Measurements from ENCODE around the gene PI16.
A peak's percentile ranks its signal among the peaks of the same experiment; 100 is the strongest.

Gene PI16

DNA sequence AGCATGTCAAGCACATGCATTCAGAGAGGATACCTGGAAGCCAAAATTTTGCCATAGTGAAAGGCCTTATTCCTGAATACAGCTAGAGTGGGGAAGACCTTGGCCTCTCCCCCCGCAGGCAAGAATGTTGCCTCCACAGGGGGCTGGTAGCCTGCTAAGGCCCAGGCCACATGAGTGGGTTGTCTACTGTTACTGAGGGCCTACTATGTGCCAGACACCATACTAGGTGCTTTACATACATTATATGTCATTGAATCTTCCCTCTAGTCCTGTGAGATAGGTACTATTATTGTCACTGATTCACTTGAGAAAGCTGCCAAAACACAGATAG is 642 bp upstream of the PI16 start:
- Histone ChIP-seq H3K27ac (ENCODE audit: insufficient read depth in 1 of 2, low read depth in 1 of 2, low read length in 2 of 2, poor library complexity in 1 of 2, severe bottlenecking in 2 of 2) (no peak overlapping the region), H3K9me3 (ENCODE audit: control extremely low read depth in 1 of 5, control insufficient read depth in 4 of 5, insufficient read depth in 2 of 5, low read depth in 1 of 5, low read length in 4 of 5) (no peaks in the 10 kb centered on the region), H3K27me3 (replicated peaks in 2 of 5; ENCODE audit: control insufficient read depth in 4 of 5, insufficient read depth in 5 of 5, low read length in 4 of 5) (peaks cover 0 to 77% (median 32%) of the 10 kb centered on the region in 5 experiments), H3K36me3 (ENCODE audit: control insufficient read depth in 4 of 4, insufficient read depth in 4 of 4, low read length in 3 of 4) (no peaks in the 10 kb centered on the region), H3K4me3 (ENCODE audit: control insufficient read depth in 1 of 7, extremely low read depth in 1 of 7, insufficient read depth in 4 of 7, low read depth in 2 of 7, low read length in 6 of 7) (no peak overlapping the region), H3K4me1 (ENCODE audit: control extremely low read depth in 1 of 4, control insufficient read depth in 4 of 4, insufficient read depth in 4 of 4, low read length in 3 of 4) (peaks cover 0 to 29% (median 23%) of the 10 kb centered on the region in 4 experiments)
- ChIA-PET CTCF (interaction anchor here (0.7 to 2.5 kb wide), 10 partner anchors 9 to 80 kb away, joined by 3 to 8 read pairs (median 3); partner anchors contain the start of gene PPIL1), POLR2A (interaction anchor here (1.2 to 1.6 kb wide), 3 partner anchors 10 to 42 kb away, joined by 4 to 5 read pairs (median 4); partner anchors contain the start of gene MTCH1)
- WGBS (ENCODE audit: insufficient coverage) = 67% methylated on average over 1 of the region's 1 CpG
- no peak for DNase-seq

DNA sequence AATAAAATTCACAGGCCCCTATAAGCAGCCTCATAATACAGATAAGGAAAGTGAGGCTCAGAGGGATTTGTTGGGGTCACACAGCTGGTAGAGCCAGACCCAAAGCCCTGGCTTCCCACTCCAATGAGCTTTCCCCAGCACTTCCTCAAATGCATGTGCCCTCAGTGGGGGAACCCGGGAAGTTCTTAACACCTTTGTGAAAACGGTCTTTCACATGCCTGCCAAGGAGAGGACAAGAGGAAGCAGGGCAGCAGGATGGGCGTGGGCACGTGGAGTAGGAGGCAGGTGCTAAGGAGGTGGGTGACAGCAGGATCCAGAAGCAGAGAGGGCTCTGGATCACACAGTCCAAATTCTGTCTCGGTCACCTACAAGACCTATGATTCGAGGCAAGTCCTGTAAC is 598 bp downstream of the PI16 start:
- no peak overlapping the region for H3K4me3 ChIP-seq (ENCODE audit: control insufficient read depth in 1 of 7, extremely low read depth in 1 of 7, insufficient read depth in 4 of 7, low read depth in 2 of 7, low read length in 6 of 7)
- ChIA-PET CTCF (interaction anchor here (1.2 to 2.5 kb wide), 5 partner anchors 8 to 63 kb away, joined by 3 to 8 read pairs (median 4); no protein-coding TSS in a partner anchor), POLR2A (interaction anchor here (1.6 kb wide), 1 partner anchor 43 kb away, joined by 5 read pairs; no protein-coding TSS in a partner anchor)
- H3K27ac ChIP-seq (ENCODE audit: insufficient read depth in 1 of 2, low read depth in 1 of 2, low read length in 2 of 2, poor library complexity in 1 of 2, severe bottlenecking in 2 of 2) = no peak overlapping the region
- peaks cover 0 to 29% (median 23%) of the 10 kb centered on the region in 4 experiments for H3K4me1 ChIP-seq (ENCODE audit: control extremely low read depth in 1 of 4, control insufficient read depth in 4 of 4, insufficient read depth in 4 of 4, low read length in 3 of 4)
- H3K9me3 ChIP-seq (ENCODE audit: control extremely low read depth in 1 of 5, control insufficient read depth in 4 of 5, insufficient read depth in 2 of 5, low read depth in 1 of 5, low read length in 4 of 5) = no peaks in the 10 kb centered on the region
- WGBS (ENCODE audit: insufficient coverage) = 31% methylated on average over 5 of the region's 6 CpGs
- DNase-seq = peak in 1 of 3 donors; percentile 25
- no peaks in the 10 kb centered on the region for H3K36me3 ChIP-seq (ENCODE audit: control insufficient read depth in 4 of 4, insufficient read depth in 4 of 4, low read length in 3 of 4)
- peaks cover 0 to 78% (median 30%) of the 10 kb centered on the region in 5 experiments for H3K27me3 ChIP-seq (replicated peaks in 2 of 5; ENCODE audit: control insufficient read depth in 4 of 5, insufficient read depth in 5 of 5, low read length in 4 of 5)

DNA sequence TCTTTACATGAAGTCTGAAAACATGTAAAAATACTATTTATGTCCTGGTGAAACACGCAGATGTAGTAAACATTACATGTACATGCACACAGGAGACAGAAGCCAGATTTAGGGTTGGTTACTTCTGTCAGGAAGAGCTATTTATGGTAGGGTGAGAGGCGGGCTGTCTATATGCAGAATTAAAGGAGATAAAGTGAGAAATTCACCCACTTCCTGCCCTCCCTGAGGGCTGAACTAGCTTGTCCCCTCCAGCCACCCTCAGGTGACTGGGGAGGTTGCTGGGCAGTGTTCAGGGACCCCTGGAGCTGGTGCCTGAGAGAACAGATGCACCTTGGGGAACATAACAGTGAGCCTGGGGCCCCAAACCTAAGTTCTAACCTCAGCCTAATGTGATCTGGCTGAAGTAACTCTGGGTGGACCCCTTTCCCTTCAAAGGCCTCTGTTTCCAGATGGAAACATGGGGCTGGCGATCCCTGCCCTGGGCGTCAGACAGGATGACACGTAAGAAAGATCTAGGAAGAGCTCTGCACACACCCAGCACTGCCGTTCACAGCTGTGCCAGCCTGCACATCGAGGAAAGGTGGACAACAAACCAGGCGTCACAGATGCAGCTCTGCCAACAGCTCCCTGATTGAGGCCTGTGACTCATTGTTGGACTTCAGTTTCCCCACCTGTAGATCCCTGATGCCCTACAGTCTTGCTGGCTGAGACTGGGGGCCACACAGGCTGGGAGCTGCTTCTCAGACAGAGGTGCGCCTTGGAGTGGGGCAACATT is 1.3 kb downstream of the PI16 start:
- ChIA-PET CTCF (interaction anchor here (0.7 to 2.5 kb wide), 6 partner anchors 9 to 66 kb away, joined by 3 to 8 read pairs (median 4); no protein-coding TSS in a partner anchor), POLR2A (interaction anchor here (0.5 to 0.6 kb wide), 2 partner anchors 42 to 275 kb away, joined by 3 read pairs; no protein-coding TSS in a partner anchor)
- Histone ChIP-seq H3K27ac (ENCODE audit: insufficient read depth in 1 of 2, low read depth in 1 of 2, low read length in 2 of 2, poor library complexity in 1 of 2, severe bottlenecking in 2 of 2) (no peak overlapping the region), H3K4me1 (ENCODE audit: control extremely low read depth in 1 of 4, control insufficient read depth in 4 of 4, insufficient read depth in 4 of 4, low read length in 3 of 4) (peaks cover 0 to 29% (median 23%) of the 10 kb centered on the region in 4 experiments), H3K27me3 (replicated peaks in 2 of 5; ENCODE audit: control insufficient read depth in 4 of 5, insufficient read depth in 5 of 5, low read length in 4 of 5) (peaks cover 0 to 78% (median 32%) of the 10 kb centered on the region in 5 experiments), H3K9me3 (ENCODE audit: control extremely low read depth in 1 of 5, control insufficient read depth in 4 of 5, insufficient read depth in 2 of 5, low read depth in 1 of 5, low read length in 4 of 5) (no peaks in the 10 kb centered on the region), H3K4me3 (ENCODE audit: control insufficient read depth in 1 of 7, extremely low read depth in 1 of 7, insufficient read depth in 4 of 7, low read depth in 2 of 7, low read length in 6 of 7) (no peak overlapping the region), H3K36me3 (ENCODE audit: control insufficient read depth in 4 of 4, insufficient read depth in 4 of 4, low read length in 3 of 4) (no peaks in the 10 kb centered on the region)
- WGBS (ENCODE audit: insufficient coverage) = 78% methylated on average over 7 of the region's 9 CpGs
- peak in 1 of 3 donors; percentile 21 for DNase-seq

DNA sequence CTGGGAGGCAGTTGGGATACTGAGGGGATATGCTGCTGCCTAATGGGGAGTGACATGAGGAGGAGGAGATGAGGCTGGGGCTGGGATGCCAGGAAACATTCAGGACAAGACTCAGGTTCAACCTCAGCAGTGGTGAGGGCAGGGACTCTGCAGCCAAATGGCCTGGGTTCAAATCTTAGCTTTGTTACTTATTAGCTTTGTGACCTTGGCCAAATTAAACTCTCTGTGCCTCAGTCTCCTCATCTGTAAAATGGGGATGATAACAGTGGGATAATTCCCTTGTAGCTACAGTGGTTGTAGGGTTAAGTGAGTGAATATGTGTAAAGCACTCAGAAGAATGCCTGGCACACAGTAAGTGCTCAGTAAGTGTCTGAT is 1.9 kb downstream of the PI16 start:
- peaks cover 0 to 29% (median 23%) of the 10 kb centered on the region in 4 experiments for H3K4me1 ChIP-seq (ENCODE audit: control extremely low read depth in 1 of 4, control insufficient read depth in 4 of 4, insufficient read depth in 4 of 4, low read length in 3 of 4)
- no peaks in the 10 kb centered on the region for H3K9me3 ChIP-seq (ENCODE audit: control extremely low read depth in 1 of 5, control insufficient read depth in 4 of 5, insufficient read depth in 2 of 5, low read depth in 1 of 5, low read length in 4 of 5)
- no peak for DNase-seq
- H3K4me3 ChIP-seq (ENCODE audit: control insufficient read depth in 1 of 7, extremely low read depth in 1 of 7, insufficient read depth in 4 of 7, low read depth in 2 of 7, low read length in 6 of 7) = no peak overlapping the region
- H3K27me3 ChIP-seq (replicated peaks in 2 of 5; ENCODE audit: control insufficient read depth in 4 of 5, insufficient read depth in 5 of 5, low read length in 4 of 5) = peaks cover 0 to 78% (median 38%) of the 10 kb centered on the region in 5 experiments
- CTCF ChIA-PET = interaction anchor here (0.7 to 1.5 kb wide), 6 partner anchors 10 to 65 kb away, joined by 3 to 5 read pairs (median 4); no protein-coding TSS in a partner anchor
- POLR2A ChIA-PET = interaction anchor here (0.5 to 0.6 kb wide), 2 partner anchors 42 to 276 kb away, joined by 3 read pairs; no protein-coding TSS in a partner anchor
- H3K36me3 ChIP-seq (ENCODE audit: control insufficient read depth in 4 of 4, insufficient read depth in 4 of 4, low read length in 3 of 4) = no peaks in the 10 kb centered on the region
- H3K27ac ChIP-seq (ENCODE audit: insufficient read depth in 1 of 2, low read depth in 1 of 2, low read length in 2 of 2, poor library complexity in 1 of 2, severe bottlenecking in 2 of 2) = no peak overlapping the region

DNA sequence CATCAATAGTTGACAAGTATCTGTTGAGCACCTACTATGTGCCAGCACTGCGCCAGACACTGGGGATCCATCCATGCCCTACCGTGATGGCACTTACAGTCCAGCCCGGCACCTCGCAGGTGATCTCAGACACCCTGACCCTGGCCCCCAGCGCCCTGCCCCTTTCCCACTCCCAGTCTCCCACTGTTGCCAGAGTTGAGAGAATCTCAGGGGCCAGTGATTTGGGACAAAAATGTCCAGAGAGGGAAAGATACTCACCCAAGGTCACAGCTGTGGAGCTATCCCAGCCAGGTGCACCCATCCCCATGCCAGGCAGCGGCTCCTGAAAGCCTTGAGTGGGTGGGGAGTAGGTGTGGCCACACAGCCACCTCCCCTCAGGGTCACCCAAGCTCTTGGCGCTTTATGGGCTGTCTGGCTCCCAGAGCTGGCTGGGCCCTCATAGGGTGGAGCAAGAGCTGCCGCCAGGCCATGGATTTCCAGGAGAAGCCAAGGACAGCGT is 3.3 kb downstream of the PI16 start:
- no peak overlapping the region for H3K4me3 ChIP-seq (ENCODE audit: control insufficient read depth in 1 of 7, extremely low read depth in 1 of 7, insufficient read depth in 4 of 7, low read depth in 2 of 7, low read length in 6 of 7)
- H3K36me3 ChIP-seq (ENCODE audit: control insufficient read depth in 4 of 4, insufficient read depth in 4 of 4, low read length in 3 of 4) = no peaks in the 10 kb centered on the region
- DNase-seq = no peak
- no peak overlapping the region for H3K27ac ChIP-seq (ENCODE audit: insufficient read depth in 1 of 2, low read depth in 1 of 2, low read length in 2 of 2, poor library complexity in 1 of 2, severe bottlenecking in 2 of 2)
- peaks cover 0 to 74% (median 41%) of the 10 kb centered on the region in 5 experiments for H3K27me3 ChIP-seq (replicated peaks in 2 of 5; ENCODE audit: control insufficient read depth in 4 of 5, insufficient read depth in 5 of 5, low read length in 4 of 5)
- POLR2A ChIA-PET = no interaction called here
- no peaks in the 10 kb centered on the region for H3K9me3 ChIP-seq (ENCODE audit: control extremely low read depth in 1 of 5, control insufficient read depth in 4 of 5, insufficient read depth in 2 of 5, low read depth in 1 of 5, low read length in 4 of 5)
- H3K4me1 ChIP-seq (ENCODE audit: control extremely low read depth in 1 of 4, control insufficient read depth in 4 of 4, insufficient read depth in 4 of 4, low read length in 3 of 4) = peaks cover 0 to 29% (median 25%) of the 10 kb centered on the region in 4 experiments
- CTCF ChIA-PET = interaction anchor here (1.0 to 1.4 kb wide), 2 partner anchors 11 to 191 kb away, joined by 3 read pairs; no protein-coding TSS in a partner anchor
- 93% methylated on average over 7 of the region's 9 CpGs for WGBS (ENCODE audit: insufficient coverage)

DNA sequence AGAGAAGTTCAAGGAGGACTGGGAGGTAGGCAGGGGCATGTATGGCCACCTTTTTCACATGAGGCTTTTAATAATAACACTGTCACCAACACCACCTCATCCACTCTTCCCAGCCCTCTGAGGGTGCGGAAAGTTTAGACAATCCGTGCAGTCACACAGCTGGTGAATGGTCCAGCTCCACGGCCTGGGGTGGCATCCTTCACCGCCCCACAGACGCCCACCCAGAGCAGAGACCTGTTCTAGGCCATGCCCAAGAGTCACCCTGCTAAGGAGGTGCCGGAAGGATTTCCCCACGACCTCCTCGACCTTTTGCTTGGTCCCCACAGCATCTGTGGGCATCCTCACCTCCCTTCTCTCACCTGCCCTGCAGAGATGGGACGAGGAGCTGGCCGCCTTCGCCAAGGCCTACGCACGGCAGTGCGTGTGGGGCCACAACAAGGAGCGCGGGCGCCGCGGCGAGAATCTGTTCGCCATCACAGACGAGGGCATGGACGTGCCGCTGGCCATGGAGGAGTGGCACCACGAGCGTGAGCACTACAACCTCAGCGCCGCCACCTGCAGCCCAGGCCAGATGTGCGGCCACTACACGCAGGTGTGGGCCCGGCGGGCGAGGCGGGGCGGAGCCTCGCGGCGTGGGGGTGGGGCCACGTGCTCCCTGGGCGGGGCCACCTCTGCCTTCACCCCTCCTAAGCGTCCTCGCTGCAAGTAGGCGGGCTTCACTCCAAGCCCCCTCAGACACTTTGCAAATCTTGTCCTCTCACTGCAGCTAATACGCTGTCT is 4.4 kb downstream of the PI16 start:
- H3K4me1 ChIP-seq (ENCODE audit: control extremely low read depth in 1 of 4, control insufficient read depth in 4 of 4, insufficient read depth in 4 of 4, low read length in 3 of 4) = peaks cover 0 to 34% (median 30%) of the 10 kb centered on the region in 4 experiments
- H3K9me3 ChIP-seq (ENCODE audit: control extremely low read depth in 1 of 5, control insufficient read depth in 4 of 5, insufficient read depth in 2 of 5, low read depth in 1 of 5, low read length in 4 of 5) = no peaks in the 10 kb centered on the region
- no peaks in the 10 kb centered on the region for H3K36me3 ChIP-seq (ENCODE audit: control insufficient read depth in 4 of 4, insufficient read depth in 4 of 4, low read length in 3 of 4)
- CTCF ChIA-PET = interaction anchor here (1.4 kb wide), 1 partner anchor 10 kb away, joined by 3 read pairs; no protein-coding TSS in a partner anchor
- WGBS (ENCODE audit: insufficient coverage) = 92% methylated on average over 43 of the region's 44 CpGs
- H3K27ac ChIP-seq (ENCODE audit: insufficient read depth in 1 of 2, low read depth in 1 of 2, low read length in 2 of 2, poor library complexity in 1 of 2, severe bottlenecking in 2 of 2) = no peak overlapping the region
- H3K4me3 ChIP-seq (ENCODE audit: control insufficient read depth in 1 of 7, extremely low read depth in 1 of 7, insufficient read depth in 4 of 7, low read depth in 2 of 7, low read length in 6 of 7) = no peak overlapping the region
- POLR2A ChIA-PET = no interaction called here
- DNase-seq = no peak
- H3K27me3 ChIP-seq (replicated peaks in 2 of 5; ENCODE audit: control insufficient read depth in 4 of 5, insufficient read depth in 5 of 5, low read length in 4 of 5) = peaks cover 0 to 70% (median 41%) of the 10 kb centered on the region in 5 experiments
